Activated CD8-positive, alpha-beta memory T cell treated with anti-CD3 and anti-CD28 coated beads, Interleukin-2, amount 50 U/mL, for 48 hours (primary cell): Measurements from ENCODE around the gene UBE2F.
"Not testable (repeated sequence)": the region's sequence is repeated elsewhere in the genome, so short reads cannot be mapped to it uniquely, and the experiment has no call there.

Source experiments
- DNase-seq: peaks from one replicate; pipeline ENCODE4 v3.0.0-alpha.2; 2020

The UBE2F gene

GRCh38 chr2:238057696-238058575, 91.1 kb downstream of the UBE2F start:
- not testable (repeated sequence) for DNase-seq

GRCh38 chr2:238059505-238059904, 92.7 kb downstream of the UBE2F start:
- no peak for DNase-seq

GRCh38 chr2:238060096-238060541, 93.3 kb downstream of the UBE2F start:
- DNase-seq = no peak

DNA sequence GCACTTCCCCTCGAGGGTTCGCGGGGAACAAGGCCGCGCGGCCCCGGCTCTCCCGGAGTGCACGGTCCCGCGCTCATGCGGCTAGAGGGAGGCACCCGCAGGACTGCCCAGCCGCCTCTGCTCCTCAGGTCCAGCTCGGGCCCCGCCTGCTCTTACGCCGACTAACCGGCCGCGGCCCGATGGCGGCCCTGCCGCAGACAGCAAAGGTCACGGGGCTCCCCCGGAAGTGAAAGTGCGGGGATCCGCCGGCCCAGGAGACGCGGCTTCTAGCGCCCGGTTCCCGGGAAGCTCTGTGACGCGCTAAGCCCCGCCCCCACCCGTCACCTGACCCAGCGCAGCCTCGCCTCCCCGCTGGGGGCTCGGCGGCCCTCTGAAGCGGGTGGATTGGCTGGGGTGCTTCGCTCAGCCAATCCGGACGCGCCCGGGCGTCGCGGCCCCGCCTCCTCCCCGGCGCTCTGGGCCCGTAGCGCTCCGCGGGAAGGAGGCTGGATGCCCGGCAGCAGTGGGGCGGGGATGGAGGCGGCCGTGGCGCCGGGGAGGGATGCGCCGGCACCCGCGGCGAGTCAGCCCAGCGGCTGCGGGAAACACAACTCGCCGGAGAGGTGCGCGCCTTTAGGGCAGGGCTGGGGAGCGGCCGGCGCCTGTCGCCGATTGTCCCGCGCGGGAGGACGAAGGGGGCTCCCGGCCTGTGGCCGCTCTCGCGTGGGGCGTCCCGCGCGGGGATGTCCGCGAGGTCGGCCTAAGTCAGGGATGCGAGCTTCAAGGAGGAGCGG, 93.9 kb downstream of the UBE2F start, which contains the start of gene SCLY:
SCLY (plus strand) TSS at position 460 of the 773 bp plus-strand sequence; CDS start at position 514, 54 bp downstream.
- peak; percentile 97 for DNase-seq

GRCh38 chr2:238061315-238062202, 94.7 kb downstream of the UBE2F start:
- peak; percentile 69 for DNase-seq

DNA sequence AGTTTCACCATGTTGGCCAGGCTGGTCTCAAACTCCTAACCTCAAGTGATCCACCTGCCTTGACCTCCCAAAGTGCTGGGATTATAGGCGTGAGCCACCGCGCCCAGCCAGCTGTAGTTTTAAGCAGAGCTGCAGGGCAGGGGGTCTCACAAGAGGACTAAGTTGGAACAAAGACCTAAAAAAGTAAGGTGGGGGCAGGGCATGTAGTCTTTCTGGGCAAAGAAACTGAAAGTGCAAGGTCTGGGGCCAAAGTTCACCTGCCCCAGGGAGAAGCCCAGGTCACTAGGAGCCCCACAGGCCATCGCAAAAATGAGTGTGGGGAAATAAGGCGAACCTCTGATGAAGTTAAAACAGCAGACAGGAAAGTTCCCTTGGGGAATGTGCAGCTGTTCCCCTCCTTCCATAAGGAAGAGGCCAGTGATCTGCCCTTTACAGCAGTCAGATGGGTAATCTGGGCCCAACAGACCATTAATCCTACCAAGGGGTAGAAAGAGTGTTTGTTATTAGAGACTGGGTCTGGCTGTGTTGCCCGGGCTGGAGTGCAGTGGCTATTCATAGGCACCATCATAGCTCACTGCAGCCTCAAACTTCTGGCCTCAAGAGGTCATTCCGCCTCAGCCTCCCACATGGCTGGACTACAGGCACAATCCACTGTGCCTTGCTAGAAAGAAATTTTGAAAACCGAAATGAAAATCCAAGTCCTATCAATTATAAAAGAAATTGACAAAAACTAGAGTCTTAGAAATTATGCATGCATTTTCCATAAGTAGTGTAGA, 96.8 kb downstream of the UBE2F start:
- peak; percentile 37 for DNase-seq

GRCh38 chr2:238064376-238064775, 97.6 kb downstream of the UBE2F start:
- no peak for DNase-seq

DNA sequence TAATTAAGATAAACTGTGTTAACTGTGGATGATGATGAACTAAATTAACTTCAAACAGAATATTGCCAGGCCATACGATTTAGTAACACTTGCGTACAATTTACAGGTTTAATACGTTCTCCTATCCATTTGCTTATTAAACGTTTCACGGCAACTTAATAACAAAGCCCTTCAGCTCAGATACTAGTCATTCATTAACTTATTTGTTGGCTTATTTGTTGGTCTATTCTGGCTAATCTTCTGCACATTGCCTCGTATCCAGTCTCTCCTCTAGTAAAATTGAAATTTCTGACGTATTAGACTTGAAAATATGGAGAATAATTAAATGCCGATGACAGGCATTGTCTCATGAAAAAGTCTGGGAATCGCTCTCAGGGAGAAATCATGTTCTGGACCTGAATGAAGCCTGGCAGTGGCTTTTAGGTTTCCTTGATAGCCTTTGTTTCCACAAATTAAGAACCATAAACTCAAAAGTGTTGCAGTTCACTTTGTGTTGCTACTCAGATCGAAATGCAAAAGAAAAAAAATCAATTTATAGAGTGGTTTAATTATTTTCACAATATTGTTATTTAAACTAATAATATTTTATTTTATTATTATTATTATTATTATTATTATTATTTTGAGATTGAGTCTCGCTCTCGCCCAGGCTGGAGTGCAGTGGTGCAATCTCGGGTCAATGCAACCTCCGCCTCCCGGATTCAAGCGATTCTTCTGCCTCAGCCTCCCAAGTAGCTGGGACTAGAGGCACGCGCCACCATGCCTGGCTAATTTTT, 98.4 kb downstream of the UBE2F start:
- no peak for DNase-seq

- DNase-seq = no peak
Measured at GRCh38 chr2:238066218-238066617, 99.4 kb downstream of the UBE2F start.

DNA sequence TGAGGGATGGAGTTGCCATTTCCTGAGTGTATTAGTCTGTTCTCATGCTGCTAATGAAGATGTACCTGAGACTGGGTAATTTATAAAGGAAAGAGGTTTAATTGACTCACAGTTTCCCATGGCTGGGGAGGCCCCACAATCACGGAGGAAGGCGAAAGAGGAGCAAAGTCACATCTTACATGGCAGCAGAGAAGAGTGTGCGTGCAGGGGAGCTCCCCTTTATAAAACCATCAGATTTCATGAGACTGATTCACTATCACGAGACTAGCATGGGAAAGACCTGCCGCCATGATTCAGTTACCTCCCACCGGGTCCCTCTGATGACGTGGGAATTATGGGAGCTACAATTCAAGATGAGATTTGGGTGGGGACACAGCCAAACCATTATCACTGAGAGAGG, 99.9 kb downstream of the UBE2F start:
- DNase-seq = peak; percentile 52

GRCh38 chr2:238067939-238068338, 101.1 kb downstream of the UBE2F start:
- no peak for DNase-seq

GRCh38 chr2:238069021-238069709, 102.4 kb downstream of the UBE2F start:
- DNase-seq = no peak

DNA sequence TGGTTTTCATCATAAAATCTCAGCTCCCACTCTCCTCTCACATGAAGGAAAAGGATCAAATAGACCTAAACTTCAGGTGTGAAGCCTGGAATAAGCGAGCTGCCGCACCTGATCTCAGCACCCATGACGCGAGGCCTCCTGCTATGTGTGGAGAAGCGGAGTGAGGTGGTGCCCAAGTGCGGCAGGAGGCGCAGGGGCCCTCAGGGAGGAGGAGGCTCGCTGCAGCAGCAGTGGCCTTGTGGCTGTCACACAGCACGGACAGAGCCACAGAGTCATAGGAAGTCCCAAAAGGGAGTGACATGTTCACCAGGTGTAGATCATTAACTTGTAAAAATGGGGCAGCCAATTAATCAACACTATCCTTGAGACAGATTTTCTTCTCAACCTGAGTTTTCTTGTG, 103.1 kb downstream of the UBE2F start:
- no peak for DNase-seq

DNA sequence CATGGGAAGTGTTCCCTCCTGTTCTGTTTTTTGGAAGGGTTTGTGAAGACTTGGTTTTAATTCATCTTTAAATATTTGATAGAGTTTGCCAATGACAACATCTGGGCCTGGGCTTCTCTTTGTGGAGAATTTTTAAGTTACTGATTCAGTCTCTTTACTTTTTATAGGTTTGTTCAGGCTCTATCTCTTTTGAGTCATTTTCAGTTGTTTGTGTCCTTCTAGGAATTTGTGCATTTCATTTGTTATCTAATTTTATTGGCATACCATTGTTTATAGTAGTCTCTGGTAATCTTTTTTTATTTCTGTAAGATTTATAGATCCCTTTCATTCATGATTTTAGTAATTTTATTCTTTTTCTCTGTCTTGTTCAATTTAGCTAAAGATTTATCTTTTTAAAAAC, 108.6 kb downstream of the UBE2F start:
- no peak for DNase-seq

DNA sequence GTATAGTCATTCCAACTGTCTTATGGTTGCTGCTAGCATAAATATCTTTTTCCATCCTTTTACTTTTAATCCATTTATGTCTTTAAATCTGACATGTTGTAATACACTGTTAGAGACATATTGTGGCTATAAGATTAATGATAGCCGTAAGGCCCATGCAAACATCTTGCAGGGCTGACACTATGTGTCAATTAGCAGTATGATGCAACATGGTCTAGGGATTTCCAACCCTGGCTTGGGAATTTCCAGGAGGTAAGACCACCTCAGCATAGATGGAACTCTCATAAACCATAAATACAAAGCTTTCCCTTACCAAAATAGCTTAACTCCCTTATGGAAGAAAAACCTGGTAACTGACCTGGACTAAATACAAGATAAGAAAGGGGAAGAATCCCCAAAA, 110.5 kb downstream of the UBE2F start:
- DNase-seq = no peak

GRCh38 chr2:238079874-238080327, 113.1 kb downstream of the UBE2F start:
- DNase-seq = no peak

DNA sequence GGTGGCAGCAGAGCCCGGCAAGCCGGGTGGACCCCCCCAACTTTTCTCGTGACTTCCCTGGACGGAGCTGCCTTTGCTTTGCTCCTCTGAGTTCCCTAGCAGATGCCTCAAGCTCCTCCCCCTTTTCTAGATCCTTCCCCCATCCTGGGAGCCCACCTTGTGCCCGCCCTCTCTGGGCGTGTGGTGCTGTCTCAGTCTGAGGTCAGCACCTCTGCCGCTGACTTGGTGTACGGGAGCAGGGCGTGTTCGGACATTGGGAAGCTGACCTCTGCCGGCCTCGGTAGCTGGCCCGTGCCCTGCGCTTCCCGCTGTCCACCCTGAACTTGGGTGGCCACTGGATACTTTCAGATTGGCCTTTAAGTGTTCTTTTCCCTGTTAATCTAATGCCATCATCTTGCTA, 113.7 kb downstream of the UBE2F start:
- peak; percentile 43 for DNase-seq

GRCh38 chr2:238081150-238081549, 114.3 kb downstream of the UBE2F start:
- DNase-seq = peak; percentile 40

DNA sequence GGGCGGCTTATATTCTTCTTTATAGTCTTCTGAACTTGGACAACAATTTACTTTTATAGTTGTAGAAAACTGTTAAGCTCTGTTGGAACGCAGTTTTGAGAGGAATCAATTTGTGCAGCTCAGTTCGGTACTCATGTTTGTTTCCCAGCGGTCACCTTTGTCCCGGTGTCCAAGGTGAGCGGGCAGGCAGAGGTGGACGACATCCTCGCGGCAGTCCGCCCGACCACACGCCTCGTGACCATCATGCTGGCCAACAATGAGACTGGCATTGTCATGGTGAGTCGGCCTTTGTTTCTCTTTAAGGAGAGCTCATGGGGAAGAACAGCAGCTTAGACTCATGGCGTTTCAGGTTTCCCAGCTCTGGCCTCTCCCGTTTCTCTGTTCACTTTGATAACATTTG, 114.7 kb downstream of the UBE2F start:
- DNase-seq = no peak

DNA sequence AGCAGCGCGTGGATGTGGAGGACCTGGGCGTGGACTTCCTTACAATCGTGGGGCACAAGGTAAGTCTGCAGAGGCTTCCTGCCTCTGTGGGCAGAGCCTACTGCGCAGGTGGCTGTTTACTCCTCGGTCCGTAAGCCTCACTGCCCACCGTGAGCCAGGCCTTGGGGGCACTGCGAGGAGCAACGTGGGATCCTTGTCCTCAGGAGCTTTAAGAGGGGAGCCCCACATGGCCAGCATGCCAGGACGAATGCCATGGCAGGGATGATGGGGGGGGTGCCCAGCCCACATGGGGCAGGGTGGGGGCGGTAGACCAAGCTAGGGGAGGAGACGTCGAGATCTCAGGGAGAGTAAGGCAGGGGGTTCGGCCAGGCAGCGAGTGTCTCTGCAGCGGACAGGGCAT, 115.3 kb downstream of the UBE2F start:
- DNase-seq = peak; percentile 38
